Measurements from ENCODE around the gene CALML6. TPM values are rescaled to one million over a fixed set of nuclear protein-coding genes. Genes with fewer than 3 reads are reported as not detected.

The CALML6 gene
- polyA plus RNA-seq, 1 donor, result 1.8 TPM

DNA sequence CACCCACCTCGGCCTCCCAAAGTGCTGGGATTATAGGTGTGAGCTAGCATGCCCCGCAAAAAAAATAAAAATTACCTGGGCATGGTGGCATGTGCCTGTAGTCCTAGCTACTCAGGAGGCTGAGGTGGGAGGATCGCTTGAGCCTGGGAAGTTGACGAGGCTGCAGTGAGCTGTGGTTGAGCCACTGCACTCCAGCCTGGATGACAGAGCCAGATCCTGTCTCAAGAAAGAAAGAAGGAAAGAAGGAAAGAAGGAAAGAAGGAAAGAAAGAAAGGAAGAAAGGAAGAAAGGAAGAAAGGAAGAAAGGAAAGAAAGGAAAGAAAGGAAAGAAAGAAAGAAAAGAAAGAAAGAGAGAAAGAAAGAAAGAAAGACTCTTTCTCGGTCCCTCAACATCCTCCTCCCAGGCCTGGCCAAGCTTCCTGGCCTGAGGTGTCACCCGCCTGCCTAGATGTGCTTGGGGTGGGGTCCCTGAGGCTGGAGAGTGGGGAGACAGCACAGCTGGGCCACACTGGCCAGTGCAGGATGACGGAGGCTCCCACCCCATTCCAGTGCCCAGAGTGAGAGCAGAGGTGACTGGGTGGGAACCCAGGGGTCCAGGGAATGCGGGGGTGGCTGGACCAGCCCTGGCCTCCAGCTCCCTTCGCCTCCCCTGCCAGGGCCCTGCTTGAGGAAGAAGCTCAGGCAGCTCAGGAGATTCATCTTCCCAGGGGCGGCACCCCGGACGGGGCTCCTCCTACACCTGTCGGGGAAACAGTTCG, 14.0 kb upstream of the CALML6 start:
- H3K27me3 ChIP-seq (ENCODE audit: control insufficient read depth, insufficient read depth, low read length), result no peaks in the 10 kb centered on the region
- WGBS (ENCODE audit: insufficient coverage, low lambda C conversion rate), result 0% methylated on average over 1 of the region's 14 CpGs
- H3K4me3 ChIP-seq (ENCODE audit: low read length), result no peak overlapping the region
- peaks cover 31% of the 10 kb centered on the region for H3K4me1 ChIP-seq (ENCODE audit: control insufficient read depth, insufficient read depth, low read length)
- no peak for DNase-seq
- H3K36me3 ChIP-seq (ENCODE audit: control insufficient read depth, insufficient read depth, low read length), result no peaks in the 10 kb centered on the region
- H3K9me3 ChIP-seq (ENCODE audit: control insufficient read depth, low read depth, low read length), result no peaks in the 10 kb centered on the region
- H3K27ac ChIP-seq (ENCODE audit: low read length), result no peak overlapping the region

GRCh38 chr1:1901641-1902294, 13.3 kb upstream of the CALML6 start:
- Histone ChIP-seq H3K36me3 (ENCODE audit: control insufficient read depth, insufficient read depth, low read length) (no peaks in the 10 kb centered on the region), H3K4me1 (ENCODE audit: control insufficient read depth, insufficient read depth, low read length) (peaks cover 27% of the 10 kb centered on the region), H3K4me3 (ENCODE audit: low read length) (no peak overlapping the region), H3K9me3 (ENCODE audit: control insufficient read depth, low read depth, low read length) (no peaks in the 10 kb centered on the region), H3K27ac (ENCODE audit: low read length) (no peak overlapping the region), H3K27me3 (ENCODE audit: control insufficient read depth, insufficient read depth, low read length) (no peaks in the 10 kb centered on the region)
- WGBS (ENCODE audit: insufficient coverage, low lambda C conversion rate), result no CpG with 5 or more reads among the region's 13 CpGs
- no peak for DNase-seq

DNA sequence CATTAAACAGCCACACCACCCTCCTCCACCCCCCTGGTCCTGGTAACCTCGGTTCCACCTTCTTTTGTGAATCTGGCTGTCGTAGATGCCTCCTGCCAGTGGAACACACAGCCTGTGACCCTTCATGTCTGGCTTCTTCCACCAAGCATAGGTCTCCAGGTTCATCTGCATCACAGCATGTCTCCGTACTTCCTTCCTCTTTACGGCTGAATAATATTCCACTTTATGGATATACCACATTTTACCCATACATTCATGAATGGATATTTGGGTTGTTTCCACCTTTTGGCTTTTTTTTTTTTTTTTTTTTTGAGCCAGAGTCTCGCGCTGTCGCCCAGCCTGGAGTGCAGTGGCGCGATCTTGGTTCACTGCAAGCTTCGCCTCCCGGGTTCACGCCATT, 11.8 kb upstream of the CALML6 start:
- Histone ChIP-seq H3K4me3 (ENCODE audit: low read length) (no peak overlapping the region), H3K27ac (ENCODE audit: low read length) (no peak overlapping the region), H3K4me1 (ENCODE audit: control insufficient read depth, insufficient read depth, low read length) (peaks cover 25% of the 10 kb centered on the region), H3K36me3 (ENCODE audit: control insufficient read depth, insufficient read depth, low read length) (no peaks in the 10 kb centered on the region), H3K27me3 (ENCODE audit: control insufficient read depth, insufficient read depth, low read length) (no peaks in the 10 kb centered on the region), H3K9me3 (ENCODE audit: control insufficient read depth, low read depth, low read length) (no peaks in the 10 kb centered on the region)
- WGBS (ENCODE audit: insufficient coverage, low lambda C conversion rate), result no CpG with 5 or more reads among the region's 12 CpGs
- no peak for DNase-seq

DNA sequence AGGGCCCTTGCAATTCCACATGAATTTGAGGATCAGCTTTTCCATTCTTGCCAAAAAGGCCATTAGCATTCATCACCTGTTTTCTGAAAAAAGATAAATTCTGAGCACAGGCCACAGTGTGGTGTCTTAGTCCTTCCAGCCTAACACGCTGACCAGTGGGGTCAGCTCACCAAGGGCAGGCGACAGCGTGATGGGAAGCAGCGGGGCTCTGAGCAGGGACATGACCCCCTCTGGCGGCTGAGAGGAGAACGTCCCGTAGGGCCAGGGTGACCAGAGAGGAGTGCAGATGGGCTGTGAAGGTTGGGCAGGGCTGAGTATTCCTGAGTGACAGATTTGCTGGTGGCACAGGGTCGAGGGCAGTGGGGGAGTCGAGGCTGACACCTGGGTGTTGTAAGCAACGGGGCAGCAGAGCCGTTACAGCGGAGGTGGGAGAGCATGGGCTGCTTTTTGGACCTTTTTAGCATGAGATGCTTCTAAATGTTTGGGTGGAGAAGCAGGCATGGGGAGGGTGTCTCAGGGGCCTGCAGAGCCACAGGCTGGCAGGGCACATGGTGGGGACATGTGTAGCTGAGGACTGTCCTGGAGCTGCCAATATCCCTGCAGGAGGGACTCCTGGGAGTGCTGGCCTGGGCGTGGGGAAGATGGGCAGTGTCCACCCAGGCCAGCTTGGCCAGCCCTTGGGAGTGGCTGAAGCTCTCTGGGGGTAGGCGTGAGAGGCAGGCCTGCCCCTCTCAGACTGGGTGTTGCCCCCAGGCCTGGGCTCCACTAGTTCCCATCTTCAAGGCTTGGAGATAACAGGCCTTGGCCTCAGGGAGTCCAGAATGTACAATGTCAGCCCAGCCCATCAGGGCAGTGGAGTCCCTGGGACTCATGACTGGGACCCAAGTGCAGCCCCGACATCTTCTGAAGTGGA, 8.6 kb upstream of the CALML6 start:
- H3K27me3 ChIP-seq (ENCODE audit: control insufficient read depth, insufficient read depth, low read length), result no peaks in the 10 kb centered on the region
- H3K4me1 ChIP-seq (ENCODE audit: control insufficient read depth, insufficient read depth, low read length), result peaks cover 22% of the 10 kb centered on the region
- H3K4me3 ChIP-seq (ENCODE audit: low read length), result no peak overlapping the region
- no peaks in the 10 kb centered on the region for H3K9me3 ChIP-seq (ENCODE audit: control insufficient read depth, low read depth, low read length)
- WGBS (ENCODE audit: insufficient coverage, low lambda C conversion rate), result no CpG with 5 or more reads among the region's 15 CpGs
- peak; percentile 72 to 77 for DNase-seq
- H3K36me3 ChIP-seq (ENCODE audit: control insufficient read depth, insufficient read depth, low read length), result no peaks in the 10 kb centered on the region
- H3K27ac ChIP-seq (ENCODE audit: low read length), result no peak overlapping the region

- Histone ChIP-seq H3K4me1 (ENCODE audit: control insufficient read depth, insufficient read depth, low read length) (peaks cover 16% of the 10 kb centered on the region), H3K9me3 (ENCODE audit: control insufficient read depth, low read depth, low read length) (no peaks in the 10 kb centered on the region), H3K27me3 (ENCODE audit: control insufficient read depth, insufficient read depth, low read length) (no peaks in the 10 kb centered on the region), H3K27ac (ENCODE audit: low read length) (no peak overlapping the region), H3K4me3 (ENCODE audit: low read length) (no peak overlapping the region), H3K36me3 (ENCODE audit: control insufficient read depth, insufficient read depth, low read length) (no peaks in the 10 kb centered on the region)
- no peak for DNase-seq
- no CpG with 5 or more reads among the region's 8 CpGs for WGBS (ENCODE audit: insufficient coverage, low lambda C conversion rate)
These were observed 7.8 kb upstream of the CALML6 start for GRCh38 chr1:1907098-1907736.

DNA sequence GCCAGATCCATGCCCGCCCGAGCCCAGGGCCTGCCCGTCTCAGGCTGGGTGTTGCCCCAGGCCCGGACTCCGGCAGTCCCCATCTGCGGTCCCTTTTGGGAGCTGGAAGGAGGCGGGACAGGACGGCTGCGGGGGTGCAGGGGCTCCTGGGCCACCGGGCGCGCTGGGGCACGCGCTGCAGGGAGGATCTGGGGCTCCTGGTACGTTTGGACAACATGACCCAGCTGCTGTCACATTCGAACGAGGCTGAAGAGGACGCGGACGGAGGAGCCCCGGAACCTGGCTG, 6.6 kb upstream of the CALML6 start:
- peak overlapping the region; percentile 60 for H3K4me3 ChIP-seq (ENCODE audit: low read length)
- H3K27me3 ChIP-seq (ENCODE audit: control insufficient read depth, insufficient read depth, low read length), result no peaks in the 10 kb centered on the region
- no peak for DNase-seq
- peaks cover 16% of the 10 kb centered on the region for H3K4me1 ChIP-seq (ENCODE audit: control insufficient read depth, insufficient read depth, low read length)
- WGBS (ENCODE audit: insufficient coverage, low lambda C conversion rate), result no CpG with 5 or more reads among the region's 21 CpGs
- peak overlapping the region; percentile 62 for H3K27ac ChIP-seq (ENCODE audit: low read length)
- H3K9me3 ChIP-seq (ENCODE audit: control insufficient read depth, low read depth, low read length), result no peaks in the 10 kb centered on the region
- no peaks in the 10 kb centered on the region for H3K36me3 ChIP-seq (ENCODE audit: control insufficient read depth, insufficient read depth, low read length)

- H3K4me1 ChIP-seq (ENCODE audit: control insufficient read depth, insufficient read depth, low read length), result peaks cover 29% of the 10 kb centered on the region
- DNase-seq, result no peak
- H3K36me3 ChIP-seq (ENCODE audit: control insufficient read depth, insufficient read depth, low read length), result no peaks in the 10 kb centered on the region
- WGBS (ENCODE audit: insufficient coverage, low lambda C conversion rate), result 83% methylated on average over 1 of the region's 6 CpGs
- no peaks in the 10 kb centered on the region for H3K27me3 ChIP-seq (ENCODE audit: control insufficient read depth, insufficient read depth, low read length)
- H3K9me3 ChIP-seq (ENCODE audit: control insufficient read depth, low read depth, low read length), result no peaks in the 10 kb centered on the region
- H3K27ac ChIP-seq (ENCODE audit: low read length), result no peak overlapping the region
- H3K4me3 ChIP-seq (ENCODE audit: low read length), result peak overlapping the region; percentile 53
These were observed 5.0 kb upstream of the CALML6 start for GRCh38 chr1:1910033-1910465.

GRCh38 chr1:1910651-1911331, 4.3 kb upstream of the CALML6 start:
- whole genome bisulfite sequencing (ENCODE audit: insufficient coverage, low lambda C conversion rate), result no CpG with 5 or more reads among the region's 22 CpGs
- peaks cover 29% of the 10 kb centered on the region for H3K4me1 ChIP-seq (ENCODE audit: control insufficient read depth, insufficient read depth, low read length)
- H3K9me3 ChIP-seq (ENCODE audit: control insufficient read depth, low read depth, low read length), result no peaks in the 10 kb centered on the region
- H3K36me3 ChIP-seq (ENCODE audit: control insufficient read depth, insufficient read depth, low read length), result no peaks in the 10 kb centered on the region
- no peak for DNase-seq
- H3K4me3 ChIP-seq (ENCODE audit: low read length), result no peak overlapping the region
- H3K27ac ChIP-seq (ENCODE audit: low read length), result no peak overlapping the region
- H3K27me3 ChIP-seq (ENCODE audit: control insufficient read depth, insufficient read depth, low read length), result no peaks in the 10 kb centered on the region

GRCh38 chr1:1911350-1912041, 3.6 kb upstream of the CALML6 start:
- no peak overlapping the region for H3K27ac ChIP-seq (ENCODE audit: low read length)
- no peak overlapping the region for H3K4me3 ChIP-seq (ENCODE audit: low read length)
- no peaks in the 10 kb centered on the region for H3K36me3 ChIP-seq (ENCODE audit: control insufficient read depth, insufficient read depth, low read length)
- WGBS (ENCODE audit: insufficient coverage, low lambda C conversion rate), result no CpG with 5 or more reads among the region's 13 CpGs
- no peaks in the 10 kb centered on the region for H3K9me3 ChIP-seq (ENCODE audit: control insufficient read depth, low read depth, low read length)
- H3K27me3 ChIP-seq (ENCODE audit: control insufficient read depth, insufficient read depth, low read length), result no peaks in the 10 kb centered on the region
- peaks cover 26% of the 10 kb centered on the region for H3K4me1 ChIP-seq (ENCODE audit: control insufficient read depth, insufficient read depth, low read length)
- no peak for DNase-seq
